ENCODE measurements around the gene DUSP16.

DNA sequence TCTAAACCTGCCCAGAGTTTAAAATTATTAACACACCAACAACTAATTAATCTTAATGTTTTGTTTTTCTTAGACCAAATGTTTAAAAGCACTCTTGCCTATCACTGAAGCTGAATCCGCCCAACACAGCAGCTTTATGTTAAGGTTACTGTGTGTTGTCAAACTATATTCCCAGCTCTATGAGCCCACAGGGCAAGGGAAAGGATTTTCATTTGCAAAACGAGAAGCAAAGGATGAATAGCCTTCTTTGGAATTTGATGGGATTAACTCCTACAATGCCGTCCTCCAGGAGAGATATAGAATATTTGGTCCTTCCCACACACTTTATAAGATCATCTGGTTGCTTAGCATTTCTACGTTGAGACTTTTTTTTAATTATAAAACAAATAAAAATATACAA is 43.7 kb downstream of the DUSP16 start:
- TF ChIP-seq, protein P1, sequence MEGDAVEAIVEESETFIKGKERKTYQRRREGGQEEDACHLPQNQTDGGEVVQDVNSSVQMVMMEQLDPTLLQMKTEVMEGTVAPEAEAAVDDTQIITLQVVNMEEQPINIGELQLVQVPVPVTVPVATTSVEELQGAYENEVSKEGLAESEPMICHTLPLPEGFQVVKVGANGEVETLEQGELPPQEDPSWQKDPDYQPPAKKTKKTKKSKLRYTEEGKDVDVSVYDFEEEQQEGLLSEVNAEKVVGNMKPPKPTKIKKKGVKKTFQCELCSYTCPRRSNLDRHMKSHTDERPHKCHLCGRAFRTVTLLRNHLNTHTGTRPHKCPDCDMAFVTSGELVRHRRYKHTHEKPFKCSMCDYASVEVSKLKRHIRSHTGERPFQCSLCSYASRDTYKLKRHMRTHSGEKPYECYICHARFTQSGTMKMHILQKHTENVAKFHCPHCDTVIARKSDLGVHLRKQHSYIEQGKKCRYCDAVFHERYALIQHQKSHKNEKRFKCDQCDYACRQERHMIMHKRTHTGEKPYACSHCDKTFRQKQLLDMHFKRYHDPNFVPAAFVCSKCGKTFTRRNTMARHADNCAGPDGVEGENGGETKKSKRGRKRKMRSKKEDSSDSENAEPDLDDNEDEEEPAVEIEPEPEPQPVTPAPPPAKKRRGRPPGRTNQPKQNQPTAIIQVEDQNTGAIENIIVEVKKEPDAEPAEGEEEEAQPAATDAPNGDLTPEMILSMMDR (conservative IDR thresholded peaks at IDR 0.05; ENCODE audit: low read depth, low read length): no peak
- TF ChIP-seq EZH2 (IDR thresholded peaks at IDR 0.05; ENCODE audit: low read length, unreplicated experiment): no peak

Measured in PC-3 (cell line).